IMR-90 (cell line): ENCODE results near the gene PRKCH. TPM values are rescaled to one million over a fixed set of nuclear protein-coding genes. Genes with fewer than 3 reads are reported as not detected.

Source experiments
- ATAC-seq: fragments of 200-7000 bp; cut with Tn5 transposase; 2 replicates; pipeline ENCODE4 v1.9.1; 2020; ENCODE audit warnings: low read depth, mild to moderate bottlenecking, moderate library complexity
- BruUV-seq: library from RNA; stranded (reverse); fragments of 400-500 nt; replicated peaks from 2 replicates; lab custom pipeline; 2021; lab: Mats Ljungman, UMichigan
- CTCF ChIA-PET: fragments of 300-600 bp; formaldehyde crosslinking; extraction: SDS; loops from one replicate; lab custom pipeline; 2021; ENCODE audit warnings: antibody characterized with exemption; lab: Yijun Ruan, JAX
- POLR2A ChIA-PET: fragments of 300-600 bp; sonication (Branson Sonifier 250); formaldehyde crosslinking; loops from one replicate; lab custom pipeline; 2022; ENCODE audit warnings: antibody characterized with exemption; ENCODE audit not compliant: unreplicated experiment; lab: Charles Lee
- DNase-seq: peaks from one replicate; pipeline ENCODE4 v3.0.0; 2013
- H2AFZ ChIP-seq: replicated peaks from 2 replicates; pipeline ENCODE3; 2013; ENCODE audit warnings: low read length, mild to moderate bottlenecking; ENCODE audit not compliant: poor library complexity
- H2AK5ac ChIP-seq: 2 replicates; pipeline ENCODE4 v1.6.1; 2013; ENCODE audit warnings: low read depth, low read length, inconsistent platforms
- H2AK9ac ChIP-seq: replicated peaks from 2 replicates; pipeline ENCODE3; 2013; ENCODE audit warnings: mild to moderate bottlenecking, low read depth, low read length, moderate library complexity; ENCODE audit not compliant: poor library complexity
- H2BK120ac ChIP-seq: 2 replicates; pipeline ENCODE4 v1.6.1; 2013; ENCODE audit warnings: low read depth, low read length, inconsistent platforms
- H2BK15ac ChIP-seq: 3 replicates; pipeline ENCODE4 v1.6.1; 2013; ENCODE audit warnings: low read depth, low read length, inconsistent platforms
- H2BK20ac ChIP-seq: 2 replicates; pipeline ENCODE4 v1.6.1; 2013; ENCODE audit warnings: low read depth, mild to moderate bottlenecking, inconsistent platforms, low read length, moderate library complexity
- H2BK5ac ChIP-seq: 2 replicates; pipeline ENCODE4 v1.6.1; 2013; ENCODE audit warnings: mild to moderate bottlenecking, low read depth, low read length, inconsistent platforms; ENCODE audit not compliant: poor library complexity, severe bottlenecking
- H3K14ac ChIP-seq: replicated peaks from 2 replicates; pipeline ENCODE4 v1.6.1; 2013; ENCODE audit warnings: low read depth, low read length, inconsistent platforms
- H3K18ac ChIP-seq: 2 replicates; pipeline ENCODE4 v1.6.1; 2013; ENCODE audit warnings: low read depth, low read length, control low read depth
- H3K23ac ChIP-seq: 2 replicates; pipeline ENCODE4 v1.6.1; 2013; ENCODE audit warnings: low read depth, low read length, inconsistent platforms
- H3K27ac ChIP-seq: 2 replicates; pipeline ENCODE4 v1.5.1; 2013; ENCODE audit warnings: mild to moderate bottlenecking, control low read depth, low read length; ENCODE audit not compliant: insufficient read depth
- H3K27me3 ChIP-seq: 2 replicates; pipeline ENCODE4 v1.6.1; 2013; ENCODE audit warnings: low read length; ENCODE audit not compliant: control insufficient read depth, insufficient read depth
- H3K36me3 ChIP-seq: 2 replicates; pipeline ENCODE4 v1.6.1; 2013; ENCODE audit warnings: low read length, mixed read lengths; ENCODE audit not compliant: control insufficient read depth, insufficient read depth
- H3K4ac ChIP-seq: 2 replicates; pipeline ENCODE4 v1.6.1; 2013; ENCODE audit warnings: low read depth, low read length, inconsistent platforms
- H3K4me1 ChIP-seq: 2 replicates; pipeline ENCODE4 v1.6.1; 2013; ENCODE audit warnings: low read length, mixed read lengths; ENCODE audit not compliant: control insufficient read depth, insufficient read depth
- H3K4me2 ChIP-seq: 2 replicates; pipeline ENCODE4 v1.6.1; 2013; ENCODE audit warnings: low read depth, mild to moderate bottlenecking, control low read depth, low read length, moderate library complexity
- H3K4me3 ChIP-seq: 2 replicates; pipeline ENCODE4 v1.5.1; 2013; ENCODE audit warnings: low read depth, mild to moderate bottlenecking, control low read depth, low read length, moderate library complexity; ENCODE audit not compliant: insufficient read depth
- H3K56ac ChIP-seq: 2 replicates; pipeline ENCODE4 v1.6.1; 2013; ENCODE audit warnings: low read length, inconsistent platforms; ENCODE audit not compliant: insufficient read depth; ENCODE audit errors: extremely low read depth
- H3K79me1 ChIP-seq, 2 experiments: 2 replicates each; pipeline ENCODE4 v1.6.1; 2013; ENCODE audit warnings: low read length in 2 of 2, inconsistent platforms in 1 of 2, low read depth in 1 of 2
- H3K9ac ChIP-seq: 2 replicates; pipeline ENCODE4 v1.6.1; 2013; ENCODE audit warnings: low read depth, low read length, control low read depth
- H3K9me1 ChIP-seq: 2 replicates; pipeline ENCODE4 v1.6.1; 2013; ENCODE audit warnings: low read length, inconsistent platforms; ENCODE audit not compliant: insufficient read depth
- H3K9me3 ChIP-seq: 2 replicates; pipeline ENCODE4 v1.6.1; 2013; ENCODE audit warnings: low read length; ENCODE audit not compliant: control insufficient read depth, insufficient read depth
- H4K20me1 ChIP-seq: 2 replicates; pipeline ENCODE4 v1.6.1; 2013; ENCODE audit warnings: low read length, inconsistent platforms; ENCODE audit not compliant: insufficient read depth
- H4K5ac ChIP-seq: 2 replicates; pipeline ENCODE4 v1.6.1; 2013; ENCODE audit warnings: mild to moderate bottlenecking, low read depth, low read length, control low read depth
- H4K8ac ChIP-seq, 2 experiments: 2 replicates each; pipeline ENCODE4 v1.6.1; 2013; ENCODE audit warnings: low read depth in 2 of 2, low read length in 2 of 2, control low read depth in 1 of 2, inconsistent platforms in 1 of 2
- H4K91ac ChIP-seq: 2 replicates; pipeline ENCODE4 v1.6.1; 2013; ENCODE audit warnings: low read depth, low read length, inconsistent platforms; ENCODE audit not compliant: insufficient read depth
- BHLHE40 ChIP-seq: fragments of 150-350 bp; IDR thresholded peaks from 2 replicates; pipeline ENCODE4 v1.6.1; 2016; ENCODE audit warnings: mild to moderate bottlenecking, low read depth, low read length
- CEBPB ChIP-seq: IDR thresholded peaks from 2 replicates; pipeline ENCODE4 v1.6.1; 2012; ENCODE audit warnings: low read depth, low read length, improper control_type of control experiment
- CHD1 ChIP-seq: IDR thresholded peaks from 2 replicates; pipeline ENCODE4 v1.6.1; 2012; ENCODE audit warnings: low read depth, low read length, improper control_type of control experiment
- FOS ChIP-seq: fragments of 150-350 bp; IDR thresholded peaks from 2 replicates; pipeline ENCODE4 v1.6.1; 2016; ENCODE audit warnings: low read depth, low read length
- MAFK ChIP-seq: IDR thresholded peaks from 2 replicates; pipeline ENCODE4 v1.6.1; 2012; ENCODE audit warnings: low read depth, low read length, improper control_type of control experiment
- MAZ ChIP-seq: IDR thresholded peaks from 2 replicates; pipeline ENCODE4 v1.6.1; 2012; ENCODE audit warnings: low read depth, mild to moderate bottlenecking, low read length, improper control_type of control experiment, moderate library complexity, borderline replicate concordance
- MXI1 ChIP-seq: IDR thresholded peaks from 2 replicates; pipeline ENCODE4 v1.6.1; 2012; ENCODE audit warnings: low read depth, mild to moderate bottlenecking, low read length, moderate library complexity, borderline replicate concordance
- NFE2L2 ChIP-seq: fragments of 150-350 bp; IDR thresholded peaks from 2 replicates; pipeline ENCODE4 v1.6.1; 2016; ENCODE audit warnings: low read depth, mild to moderate bottlenecking, low read length
- POLR2A ChIP-seq: IDR thresholded peaks from 2 replicates; pipeline ENCODE4 v1.6.1; 2012; ENCODE audit warnings: mild to moderate bottlenecking, low read depth, low read length
- RAD21 ChIP-seq: IDR thresholded peaks from 2 replicates; pipeline ENCODE4 v1.6.1; 2012; ENCODE audit warnings: low read length, improper control_type of control experiment
- RCOR1 ChIP-seq: IDR thresholded peaks from 2 replicates; pipeline ENCODE4 v1.6.1; 2012; ENCODE audit warnings: mild to moderate bottlenecking, low read length, improper control_type of control experiment; ENCODE audit not compliant: insufficient replicate concordance
- RFX5 ChIP-seq: IDR thresholded peaks from 2 replicates; pipeline ENCODE4 v1.8.0; 2012; ENCODE audit warnings: low read depth, mild to moderate bottlenecking, low read length, moderate library complexity
- SMC3 ChIP-seq: fragments of 150-350 bp; IDR thresholded peaks from 2 replicates; pipeline ENCODE4 v1.6.1; 2016; ENCODE audit warnings: low read depth, mild to moderate bottlenecking, antibody characterized with exemption, low read length, moderate library complexity
- WGBS, 2 experiments: methylation state at CpG; one replicate each; pipeline versions ENCODE4 v1.1.5 to v1.1.7; 2013; ENCODE audit warnings: missing lambda C conversion rate in 2 of 2; ENCODE audit not compliant: insufficient read length in 1 of 2; ENCODE audit errors: extremely low coverage in 2 of 2; 5-methylcytosine and 5-hydroxymethylcytosine counted together
- dilution Hi-C: fragments of 300-500 bp; cut with HindIII; formaldehyde crosslinking; loops from one replicate; pipeline ENCODE4 v1.14.3; 2018; ENCODE audit warnings: low sequenced_read_pairs; ENCODE audit not compliant: unreplicated experiment
- in situ Hi-C: fragments of 300-500 bp; cut with MboI; formaldehyde crosslinking; loops from 3 replicates; pipeline ENCODE4 v1.14.3; 2019; ENCODE audit warnings: low sequenced_read_pairs, inconsistent platforms, mixed read lengths
- intact Hi-C: fragments of 100-400 bp; cut with micrococcal nuclease; formaldehyde crosslinking; loops from 2 replicates; pipeline ENCODE4 v1.10.0; 2022
- polyA plus RNA-seq, 3 experiments: library from polyadenylated mRNA; depleted of rRNA; stranded (reverse); fragments of >200 nt; gene quantifications; 2 replicates each; pipeline ENCODE4 v1.2.3, GENCODE V29; 2012; ENCODE audit warnings: low replicate concordance in 1 of 3
- total RNA-seq: library from RNA; depleted of rRNA; stranded (reverse); fragments of >200 nt; gene quantifications from 2 replicates; pipeline ENCODE4 v1.2.3, GENCODE V29; 2012
- TF ChIP-seq, protein P1 (sequence below): fragments of 150-350 bp; IDR thresholded peaks from 2 replicates; pipeline ENCODE4 v1.6.1; 2016; ENCODE audit warnings: low read depth, mild to moderate bottlenecking, low read length, moderate library complexity, borderline replicate concordance
- TF ChIP-seq, protein P2 (sequence below): fragments of 150-350 bp; IDR thresholded peaks from 2 replicates; pipeline ENCODE4 v1.6.1; 2017; ENCODE audit warnings: mild to moderate bottlenecking, antibody characterized with exemption, low read length, low read depth
- TF ChIP-seq, protein P3 (sequence below): conservative IDR thresholded peaks from 2 replicates; pipeline ENCODE4 v1.5.1; 2012; ENCODE audit warnings: mild to moderate bottlenecking, low read depth, low read length, improper control_type of control experiment

Gene PRKCH
- total and polyA plus RNA-seq, 2 of the 4 experiments (the other 2 are of a cell fraction), result 1.6 to 2.3 TPM

GRCh38 chr14:61304688-61305087, 16.7 kb upstream of the PRKCH start:
- no peak overlapping the region for H4K91ac ChIP-seq
- H3K14ac ChIP-seq, result no peak overlapping the region
- H2BK5ac ChIP-seq, result no peak overlapping the region
- H2BK20ac ChIP-seq, result no peak overlapping the region
- H3K4me1 ChIP-seq, result no peaks in the 10 kb centered on the region
- H3K9me3 ChIP-seq, result no peaks in the 10 kb centered on the region; the same call in 1 of the 2 replicates
- no peak overlapping the region for H3K4me2 ChIP-seq
- CTCF ChIA-PET, result interaction anchor here (0.6 to 0.8 kb wide), 3 partner anchors 14 to 701 kb away, joined by 3 to 4 read pairs (median 3); no protein-coding TSS in a partner anchor
- no peak overlapping the region for H4K8ac ChIP-seq
- no peak overlapping the region for H2AK5ac ChIP-seq
- no CpG with 5 or more reads among the region's 2 CpGs for WGBS, 2 experiments
- POLR2A ChIA-PET, result interaction anchor here (0.6 kb wide), 2 partner anchors 128 to 666 kb away, joined by 4 to 5 read pairs; no protein-coding TSS in a partner anchor
- no peak overlapping the region for H3K4ac ChIP-seq
- intact Hi-C loops (no loop called here), in situ Hi-C loops (no loop called here), dilution Hi-C loops (no loop called here)
- TF ChIP-seq RCOR1, result no peak
- TF ChIP-seq, protein P1, sequence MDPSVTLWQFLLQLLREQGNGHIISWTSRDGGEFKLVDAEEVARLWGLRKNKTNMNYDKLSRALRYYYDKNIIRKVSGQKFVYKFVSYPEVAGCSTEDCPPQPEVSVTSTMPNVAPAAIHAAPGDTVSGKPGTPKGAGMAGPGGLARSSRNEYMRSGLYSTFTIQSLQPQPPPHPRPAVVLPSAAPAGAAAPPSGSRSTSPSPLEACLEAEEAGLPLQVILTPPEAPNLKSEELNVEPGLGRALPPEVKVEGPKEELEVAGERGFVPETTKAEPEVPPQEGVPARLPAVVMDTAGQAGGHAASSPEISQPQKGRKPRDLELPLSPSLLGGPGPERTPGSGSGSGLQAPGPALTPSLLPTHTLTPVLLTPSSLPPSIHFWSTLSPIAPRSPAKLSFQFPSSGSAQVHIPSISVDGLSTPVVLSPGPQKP, result no peak
- no peak for TF ChIP-seq MXI1
- no peak for TF ChIP-seq BHLHE40
- TF ChIP-seq SMC3, result no peak
- no peak for TF ChIP-seq RAD21
- no peak for TF ChIP-seq MAZ
- no peak for TF ChIP-seq FOS
- TF ChIP-seq POLR2A, result no peak
- no peak for TF ChIP-seq NFE2L2
- TF ChIP-seq RFX5, result no peak
- TF ChIP-seq, protein P2, sequence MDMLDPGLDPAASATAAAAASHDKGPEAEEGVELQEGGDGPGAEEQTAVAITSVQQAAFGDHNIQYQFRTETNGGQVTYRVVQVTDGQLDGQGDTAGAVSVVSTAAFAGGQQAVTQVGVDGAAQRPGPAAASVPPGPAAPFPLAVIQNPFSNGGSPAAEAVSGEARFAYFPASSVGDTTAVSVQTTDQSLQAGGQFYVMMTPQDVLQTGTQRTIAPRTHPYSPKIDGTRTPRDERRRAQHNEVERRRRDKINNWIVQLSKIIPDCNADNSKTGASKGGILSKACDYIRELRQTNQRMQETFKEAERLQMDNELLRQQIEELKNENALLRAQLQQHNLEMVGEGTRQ, result no peak
- TF ChIP-seq CHD1, result no peak
- TF ChIP-seq, protein P3, sequence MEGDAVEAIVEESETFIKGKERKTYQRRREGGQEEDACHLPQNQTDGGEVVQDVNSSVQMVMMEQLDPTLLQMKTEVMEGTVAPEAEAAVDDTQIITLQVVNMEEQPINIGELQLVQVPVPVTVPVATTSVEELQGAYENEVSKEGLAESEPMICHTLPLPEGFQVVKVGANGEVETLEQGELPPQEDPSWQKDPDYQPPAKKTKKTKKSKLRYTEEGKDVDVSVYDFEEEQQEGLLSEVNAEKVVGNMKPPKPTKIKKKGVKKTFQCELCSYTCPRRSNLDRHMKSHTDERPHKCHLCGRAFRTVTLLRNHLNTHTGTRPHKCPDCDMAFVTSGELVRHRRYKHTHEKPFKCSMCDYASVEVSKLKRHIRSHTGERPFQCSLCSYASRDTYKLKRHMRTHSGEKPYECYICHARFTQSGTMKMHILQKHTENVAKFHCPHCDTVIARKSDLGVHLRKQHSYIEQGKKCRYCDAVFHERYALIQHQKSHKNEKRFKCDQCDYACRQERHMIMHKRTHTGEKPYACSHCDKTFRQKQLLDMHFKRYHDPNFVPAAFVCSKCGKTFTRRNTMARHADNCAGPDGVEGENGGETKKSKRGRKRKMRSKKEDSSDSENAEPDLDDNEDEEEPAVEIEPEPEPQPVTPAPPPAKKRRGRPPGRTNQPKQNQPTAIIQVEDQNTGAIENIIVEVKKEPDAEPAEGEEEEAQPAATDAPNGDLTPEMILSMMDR, result no peak
- no peak for TF ChIP-seq MAFK
- TF ChIP-seq CEBPB, result no peak
- H3K9me1 ChIP-seq, result no peaks in the 10 kb centered on the region
- H4K20me1 ChIP-seq, result no peaks in the 10 kb centered on the region
- H3K27me3 ChIP-seq, result peaks cover 5% of the 10 kb centered on the region
- no peak for DNase-seq
- no peak for ATAC-seq
- H4K5ac ChIP-seq, result no peak overlapping the region
- no peak overlapping the region for H2AK9ac ChIP-seq
- no peak overlapping the region for H3K23ac ChIP-seq
- H3K27ac ChIP-seq, result no peak overlapping the region
- H3K56ac ChIP-seq, result no peak overlapping the region
- no TSS peak for BruUV-seq
- no peak overlapping the region for H2AFZ ChIP-seq
- no peak overlapping the region for H3K9ac ChIP-seq
- no peaks in the 10 kb centered on the region for H3K79me1 ChIP-seq
- H3K18ac ChIP-seq, result no peak overlapping the region
- no peak overlapping the region for H3K4me3 ChIP-seq
- no peak overlapping the region for H2BK15ac ChIP-seq
- no peak overlapping the region for H2BK120ac ChIP-seq
- no peaks in the 10 kb centered on the region for H3K36me3 ChIP-seq
